GM10266 (cell line): Measurements from ENCODE around the gene GNB2.

ENCODE experiments used
- DNase-seq: peaks from one replicate; pipeline ENCODE4 v3.0.0; 2012; ENCODE audit errors: extremely low spot score
- CTCF ChIP-seq: IDR thresholded peaks from 2 replicates; pipeline ENCODE4 v1.5.1; 2012; ENCODE audit warnings: mild to moderate bottlenecking, low read depth; ENCODE audit not compliant: control insufficient read depth, insufficient read depth; ENCODE audit errors: missing control alignments

Gene GNB2

DNA sequence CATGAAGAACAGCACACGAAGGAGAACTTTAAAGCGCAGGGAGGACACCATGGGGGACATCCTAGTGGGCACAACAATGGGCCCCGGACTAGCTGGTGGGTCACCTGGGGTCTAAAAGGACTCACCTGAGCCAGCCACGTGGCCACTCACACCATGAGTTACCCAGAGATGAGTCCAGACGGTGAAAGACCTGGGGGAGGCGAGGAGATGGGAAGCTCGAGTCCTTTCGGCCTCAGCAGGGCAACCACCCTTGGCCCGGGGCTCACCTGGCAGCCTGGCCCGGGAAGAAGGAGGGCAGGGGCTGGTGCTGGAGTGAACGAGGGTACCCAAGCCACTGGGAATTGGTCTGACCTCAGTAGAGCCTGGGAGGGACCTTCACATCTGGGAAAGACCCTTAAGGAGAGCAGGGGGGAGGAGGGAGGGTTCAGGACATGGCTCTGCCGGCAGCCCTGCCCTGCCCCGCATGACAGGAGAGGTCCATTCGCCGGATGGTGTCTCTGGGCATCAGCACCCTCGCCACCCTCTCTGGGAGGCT, 14.9 kb downstream of the GNB2 start:
- TF ChIP-seq CTCF: no peak
- no peak for DNase-seq

- TF ChIP-seq CTCF: peak; percentile 23
- DNase-seq: peak; percentile 50
Measured at GRCh38 chr7:100689230-100690135, 15.9 kb downstream of the GNB2 start.

DNA sequence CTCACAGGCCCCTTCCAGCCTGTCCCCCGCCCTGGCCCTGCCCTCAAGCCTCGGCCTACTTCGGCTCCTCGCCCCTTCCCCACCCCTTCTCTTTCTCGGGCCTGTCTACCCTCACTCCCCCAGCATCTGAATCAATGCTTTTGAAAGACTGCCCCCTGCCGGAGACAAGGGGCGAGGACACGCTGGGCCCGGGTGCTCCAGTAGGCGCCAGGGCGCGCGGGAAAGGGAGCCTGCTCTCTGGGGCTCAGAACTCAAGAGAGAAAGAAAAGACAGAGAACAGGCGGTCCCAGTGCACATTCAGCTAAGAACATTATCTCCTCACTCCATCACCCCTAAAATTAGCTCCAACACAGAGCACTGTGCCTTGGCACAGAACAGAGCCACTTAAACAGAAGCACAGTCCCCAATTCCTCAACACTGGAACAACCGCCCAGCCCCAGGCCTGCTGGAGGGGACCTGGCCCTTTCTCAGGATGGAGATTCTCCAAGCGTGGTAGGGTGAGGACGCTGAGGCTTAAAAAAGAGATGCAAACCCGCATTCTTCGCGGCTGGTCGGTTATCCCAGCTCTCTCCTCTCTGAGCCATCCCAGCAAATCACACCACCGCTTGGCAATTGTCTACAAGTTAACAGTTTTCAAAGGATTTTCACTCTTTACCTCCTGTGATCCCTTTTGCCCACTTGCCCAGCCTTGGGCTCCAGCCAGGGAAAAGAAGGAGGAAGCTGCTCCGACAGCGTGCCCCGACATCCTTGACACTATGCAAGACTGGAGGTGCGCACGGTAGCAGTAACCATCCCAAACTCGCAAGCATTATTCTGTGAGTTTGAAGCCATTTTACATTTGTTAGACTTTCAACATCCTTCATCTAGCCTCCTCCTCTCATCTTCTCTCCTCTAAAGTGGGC, 18.4 kb downstream of the GNB2 start:
- peak; percentile 96 for TF ChIP-seq CTCF
- peak; percentile 90 for DNase-seq

DNA sequence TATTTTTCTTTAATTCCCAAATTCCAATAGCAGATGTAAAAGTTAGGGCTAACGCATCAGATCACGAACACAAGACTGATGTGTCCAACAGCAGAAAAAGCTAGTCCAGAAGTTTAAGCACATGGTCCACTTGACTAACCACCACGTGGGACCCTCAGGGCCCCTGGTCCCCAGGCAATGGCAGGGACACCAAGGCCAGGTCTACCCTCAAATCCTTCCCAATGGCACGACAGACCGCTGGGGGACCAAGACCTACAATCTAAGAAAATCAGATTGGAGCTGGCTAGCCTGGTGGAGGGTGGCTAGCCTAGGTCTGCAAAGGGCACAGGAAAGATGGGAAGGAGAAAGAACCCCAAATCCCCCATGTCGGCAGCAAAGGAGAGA, 19.0 kb downstream of the GNB2 start:
- no peak for DNase-seq
- no peak for TF ChIP-seq CTCF

DNA sequence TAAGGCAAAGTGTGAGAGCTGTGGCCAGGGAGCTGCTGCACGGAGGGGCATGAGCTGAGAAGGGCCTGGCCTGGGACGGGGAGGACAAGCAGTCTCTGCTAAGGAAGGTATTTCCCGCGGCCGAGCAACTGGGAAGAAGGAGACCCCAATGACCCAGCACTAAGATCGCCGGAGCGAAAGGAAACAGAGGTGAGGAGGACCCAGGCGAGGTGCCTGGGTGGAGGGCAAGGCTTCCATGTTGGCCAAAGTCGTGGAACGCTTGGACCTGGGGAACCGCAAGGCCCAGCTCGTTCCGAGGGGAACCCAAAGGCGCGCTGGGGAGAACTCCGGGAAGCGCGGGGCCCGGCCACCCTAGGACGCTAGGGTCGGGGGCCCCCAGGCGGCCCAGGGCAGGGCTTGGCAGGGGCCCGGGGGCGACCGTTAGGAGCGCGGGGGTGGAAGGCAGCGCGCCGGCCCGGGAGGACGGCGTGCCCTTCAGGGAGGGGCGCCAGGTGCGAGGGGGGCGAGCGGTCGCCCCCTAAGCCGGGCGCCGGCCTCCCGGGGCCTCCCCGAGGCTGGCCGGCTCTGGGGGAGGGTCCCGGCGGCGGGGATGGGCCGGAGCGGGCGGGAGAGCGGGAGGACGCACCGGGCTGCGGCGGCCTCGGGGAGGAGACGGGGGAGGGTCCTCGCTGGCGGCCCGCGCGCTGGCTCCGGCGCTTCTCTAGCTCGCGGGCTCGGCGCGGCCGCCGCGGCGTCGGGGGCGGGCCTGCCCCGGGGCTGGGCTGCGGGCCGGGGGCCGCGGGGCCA, 20.0 kb downstream of the GNB2 start:
- DNase-seq: peak; percentile 41
- TF ChIP-seq CTCF: no peak

DNA sequence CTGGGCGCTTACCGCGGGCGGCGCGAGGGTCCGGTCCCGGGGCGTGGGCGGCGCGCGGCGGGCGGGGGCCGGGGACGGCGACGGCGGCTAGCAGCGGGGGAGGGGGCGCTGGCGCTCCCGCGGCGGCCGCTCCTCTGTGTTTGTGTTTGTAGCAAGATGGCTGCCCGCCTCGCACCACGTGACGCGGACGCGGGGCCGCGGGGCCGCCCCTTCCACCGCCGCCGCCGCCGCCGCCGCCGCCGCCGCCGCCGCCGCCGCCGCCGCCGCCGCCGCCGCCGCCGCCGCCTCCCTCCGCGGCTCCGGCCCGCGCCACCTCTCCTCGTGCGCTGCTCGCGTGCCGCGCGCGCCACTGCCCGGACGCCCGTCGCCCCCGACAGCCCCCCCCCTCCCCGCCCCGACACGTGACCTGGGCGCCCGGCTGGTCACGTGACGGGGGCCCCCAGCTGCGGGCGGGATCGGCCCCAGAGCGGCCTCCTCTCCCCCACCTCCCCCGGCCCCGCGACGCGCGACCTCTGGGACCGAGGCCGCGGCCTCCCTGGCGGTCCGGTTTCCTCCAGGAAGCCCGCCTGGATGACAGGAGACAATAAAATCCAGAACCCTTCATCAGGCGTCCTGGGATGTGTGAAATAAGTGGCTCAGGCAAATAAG, 20.7 kb downstream of the GNB2 start, which contains the start of gene GIGYF1:
Gene GIGYF1 (minus strand): TSS at position 153 of the 648 bp plus-strand sequence. CDS start 6,012 bp downstream, outside the sequence.
- peak; percentile 93 for DNase-seq
- TF ChIP-seq CTCF: no peak
